UCSD-AML1 (cell line): Measurements from ENCODE around the gene GASK1A.
"Not testable (repeated sequence)": the region's sequence is repeated elsewhere in the genome, so short reads cannot be mapped to it uniquely, and the experiment has no call there.

Source experiments
- DNase-seq: peaks from one replicate; lab custom pipeline; 2025; ENCODE audit not compliant: unreplicated experiment; lab: John Stamatoyannopoulos, UW

The GASK1A gene

DNA sequence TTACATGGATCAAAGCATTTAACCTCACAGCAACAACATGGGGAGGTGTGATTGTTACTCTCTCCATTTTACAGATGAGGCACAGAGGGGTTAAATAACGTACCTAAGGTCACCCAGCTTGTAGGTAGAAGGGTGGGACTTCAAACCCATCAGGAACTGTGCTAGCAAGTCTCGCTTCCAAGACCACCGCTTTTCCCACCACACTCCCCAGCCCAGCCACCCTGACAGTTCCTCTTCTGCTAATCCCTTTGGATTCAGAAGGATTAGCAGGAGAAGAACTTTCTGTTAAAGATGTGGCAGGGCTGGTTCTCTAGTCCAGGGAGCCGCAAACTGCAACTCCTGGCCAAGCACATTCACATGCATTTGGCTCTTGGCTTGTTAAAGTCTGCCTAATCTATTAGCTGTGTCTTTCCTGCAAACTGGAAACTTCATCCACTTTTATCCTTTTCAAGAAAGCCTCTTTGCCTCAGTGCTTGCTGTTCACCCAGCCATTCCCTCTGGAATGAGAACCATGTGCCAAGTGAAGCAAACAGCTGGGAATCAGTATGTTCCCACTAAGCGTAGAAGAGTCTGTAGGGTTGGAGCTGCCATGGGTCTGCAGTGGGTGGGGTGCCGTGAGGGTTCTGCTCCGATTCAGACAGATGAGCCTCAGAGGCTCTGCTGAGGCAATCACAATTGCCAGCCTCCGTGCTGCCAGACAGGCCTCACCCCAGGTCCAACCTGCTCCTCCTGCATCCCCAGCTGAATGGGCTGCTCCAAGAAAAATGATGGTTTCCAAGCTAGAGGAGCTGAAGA lies 82.2 kb downstream of the GASK1A start:
- no peak for DNase-seq

DNA sequence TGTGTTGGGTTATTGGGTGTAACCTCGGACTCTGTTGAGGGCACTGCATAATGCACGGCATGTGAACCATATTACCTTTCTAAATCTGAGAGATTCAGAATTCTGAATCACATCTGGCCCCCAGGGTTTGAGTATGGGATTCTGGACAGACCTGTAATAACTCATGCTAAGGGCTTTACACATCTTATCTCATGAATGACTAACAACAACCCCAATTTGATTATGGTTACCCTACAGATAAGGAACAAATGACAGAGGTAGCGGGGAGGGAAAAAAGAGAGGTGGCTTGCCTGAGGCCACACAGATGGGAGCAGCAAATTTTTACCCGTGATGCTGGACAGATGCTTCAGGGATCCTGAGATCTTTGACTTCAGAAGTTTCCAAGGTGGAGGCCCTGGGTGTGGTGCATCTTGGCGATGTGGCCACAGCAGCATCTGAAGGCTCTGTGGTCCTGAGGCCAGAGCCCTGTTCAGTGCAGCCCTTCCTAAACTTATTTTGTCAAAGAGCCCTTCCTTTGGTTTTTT lies 83.0 kb downstream of the GASK1A start:
- DNase-seq, result no peak

DNA sequence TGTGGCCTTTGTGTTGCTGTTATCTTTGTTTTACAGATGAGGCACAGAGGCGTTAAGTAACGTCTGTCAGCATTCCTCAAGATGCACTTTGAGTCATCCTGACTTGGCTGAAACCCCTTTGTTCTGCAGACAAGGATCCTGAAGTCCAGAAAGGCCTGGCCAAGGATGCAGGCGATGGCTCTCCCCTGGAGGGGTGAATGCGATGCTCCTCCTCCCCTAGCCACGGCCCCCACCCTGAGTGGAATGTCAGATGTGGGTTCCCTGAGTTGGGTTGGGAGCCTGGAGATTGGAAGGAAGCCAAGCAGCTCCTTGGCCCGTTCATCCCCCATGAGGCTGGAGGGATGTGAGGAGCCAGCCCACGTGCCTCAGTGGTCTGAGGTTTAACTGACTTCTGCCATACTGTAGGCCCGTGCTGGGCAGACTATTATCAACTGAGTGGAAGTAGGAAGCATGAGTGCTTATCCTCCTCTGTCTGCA lies 83.5 kb downstream of the GASK1A start:
- no peak for DNase-seq

DNA sequence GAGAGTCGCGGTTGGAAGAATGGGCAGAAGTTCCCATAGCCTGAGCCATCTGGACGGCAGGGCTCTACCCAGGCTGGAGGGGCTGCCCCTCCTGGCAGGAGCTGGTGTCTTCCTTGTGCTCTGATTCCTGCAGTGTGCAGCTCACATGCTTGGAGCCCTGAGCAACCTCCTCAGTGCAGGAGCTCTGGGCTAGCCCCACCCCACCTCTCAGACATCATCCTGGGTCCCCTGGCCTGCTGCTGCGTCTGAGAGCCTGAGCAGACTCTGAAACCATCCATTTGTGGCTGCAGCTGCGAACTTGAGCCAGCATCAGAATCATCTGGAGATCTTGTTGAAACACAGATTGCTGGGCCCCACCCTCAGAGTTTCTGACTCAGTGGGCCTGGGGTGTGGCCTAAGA lies 84.0 kb downstream of the GASK1A start:
- no peak for DNase-seq

DNA sequence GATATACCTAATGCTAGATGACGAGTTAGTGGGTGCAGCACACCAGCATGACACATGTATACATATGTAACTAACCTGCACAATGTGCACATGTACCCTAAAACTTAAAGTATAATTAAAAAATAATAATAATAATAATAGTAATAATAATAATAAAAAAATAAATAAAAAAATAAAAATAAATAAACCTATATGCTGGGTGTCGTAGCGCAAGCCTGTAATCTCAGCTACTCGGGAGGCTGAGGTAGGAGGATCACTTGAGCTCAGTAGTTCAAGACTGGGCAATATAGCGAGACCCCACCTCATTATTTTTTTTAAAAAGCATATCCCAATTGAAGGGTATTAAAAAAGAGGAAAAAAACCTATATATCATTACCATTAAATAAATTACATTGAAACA lies 91.6 kb downstream of the GASK1A start:
- not testable (repeated sequence) for DNase-seq

DNA sequence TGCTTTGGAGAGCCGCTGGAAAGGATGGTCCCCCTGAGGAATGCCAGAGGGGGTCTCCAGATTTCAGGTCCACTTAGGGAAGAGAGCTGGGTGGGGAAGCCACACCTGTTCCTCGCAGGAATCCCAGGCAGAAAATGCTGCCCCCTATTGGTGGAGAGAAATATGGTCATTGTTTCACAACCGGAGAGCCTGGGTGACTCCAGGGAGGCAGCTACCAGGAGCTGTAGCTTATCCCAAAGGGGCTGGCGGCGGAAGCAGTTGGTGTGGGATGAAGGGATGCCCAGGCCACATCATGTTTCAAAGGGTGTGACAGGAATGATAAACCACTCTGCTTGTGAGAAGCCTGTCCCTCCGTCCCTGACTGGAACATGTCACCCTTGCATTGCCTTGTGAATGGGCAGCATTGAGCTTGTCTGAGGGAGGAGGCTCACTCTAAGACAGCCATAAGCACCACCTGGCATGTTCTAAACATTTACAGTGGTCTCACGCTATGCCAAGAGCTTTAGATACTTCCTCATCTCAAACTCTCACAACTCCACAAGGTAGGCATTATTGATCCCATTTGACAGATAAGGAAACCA lies 92.3 kb downstream of the GASK1A start:
- no peak for DNase-seq

DNA sequence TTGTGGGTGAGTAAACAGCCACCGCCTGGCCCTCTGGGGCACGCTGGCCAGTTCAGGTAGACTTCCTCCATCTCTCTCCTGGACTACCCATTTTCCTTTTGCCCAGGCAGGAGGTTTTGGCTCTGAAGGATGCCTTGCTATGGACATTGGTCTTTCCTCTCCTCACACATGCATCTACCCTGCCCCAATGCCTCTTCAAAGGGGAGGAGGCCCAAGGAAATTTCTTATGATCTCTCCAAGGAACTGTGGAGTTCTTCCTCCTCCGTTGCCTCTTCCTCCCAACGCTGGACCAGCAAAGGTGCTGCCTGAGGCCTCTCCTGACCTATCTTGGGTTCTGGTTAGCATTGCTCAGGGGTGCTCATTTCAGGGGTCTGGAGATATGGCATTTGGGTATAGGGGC lies 93.2 kb downstream of the GASK1A start:
- no peak for DNase-seq

DNA sequence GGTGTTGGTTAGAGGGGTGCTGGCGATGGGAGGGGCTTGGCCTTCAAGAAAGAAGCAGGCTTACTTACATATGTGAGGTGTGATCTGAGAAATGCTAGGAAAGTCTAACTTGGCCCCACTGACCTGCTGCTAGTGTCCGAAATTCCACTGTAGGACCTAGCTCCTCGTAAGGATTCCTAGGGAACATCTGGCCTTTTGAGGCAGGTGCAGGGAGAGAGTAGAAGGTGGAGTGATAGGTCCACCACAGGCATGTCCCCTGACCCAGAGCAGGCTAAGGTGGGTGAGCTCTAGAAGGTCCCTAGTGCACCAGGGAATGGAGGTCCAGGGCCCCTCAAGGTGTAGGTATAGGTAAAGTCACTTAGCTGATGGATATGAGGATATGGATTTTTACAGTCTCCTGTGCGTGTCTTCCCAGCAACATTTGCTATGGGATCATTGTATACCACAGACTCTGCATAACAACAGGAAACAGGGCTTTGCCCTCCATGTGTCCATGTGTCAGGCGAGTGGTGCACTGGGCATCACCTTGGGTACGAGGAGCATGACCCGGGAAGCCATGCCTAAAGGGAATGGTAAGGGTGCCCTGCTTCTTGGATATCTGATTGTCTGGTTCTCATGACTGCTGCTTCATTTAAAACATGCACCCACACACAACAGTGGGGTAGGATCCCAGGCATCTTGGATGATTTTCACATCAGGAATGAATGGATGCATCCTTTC lies 94.2 kb downstream of the GASK1A start:
- DNase-seq, result no peak

DNA sequence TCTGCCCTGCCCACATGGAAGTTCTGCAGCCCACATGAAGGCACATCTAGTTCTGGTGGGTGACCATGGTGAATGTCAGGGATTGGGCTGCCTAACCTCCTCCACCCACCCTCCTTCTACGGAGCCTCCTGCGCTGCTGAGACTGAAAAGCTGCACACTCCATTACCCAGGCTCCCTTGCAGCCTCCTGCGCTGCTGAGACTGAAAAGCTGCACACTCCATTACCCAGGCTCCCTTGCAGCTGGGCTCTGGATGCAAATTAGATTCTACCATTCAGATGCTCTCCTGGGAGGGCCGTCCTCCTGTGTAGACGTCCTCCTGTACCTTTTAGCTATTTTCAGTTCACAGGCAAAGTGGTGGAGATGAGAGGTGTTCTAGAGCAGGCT lies 94.7 kb downstream of the GASK1A start:
- DNase-seq, result no peak

DNA sequence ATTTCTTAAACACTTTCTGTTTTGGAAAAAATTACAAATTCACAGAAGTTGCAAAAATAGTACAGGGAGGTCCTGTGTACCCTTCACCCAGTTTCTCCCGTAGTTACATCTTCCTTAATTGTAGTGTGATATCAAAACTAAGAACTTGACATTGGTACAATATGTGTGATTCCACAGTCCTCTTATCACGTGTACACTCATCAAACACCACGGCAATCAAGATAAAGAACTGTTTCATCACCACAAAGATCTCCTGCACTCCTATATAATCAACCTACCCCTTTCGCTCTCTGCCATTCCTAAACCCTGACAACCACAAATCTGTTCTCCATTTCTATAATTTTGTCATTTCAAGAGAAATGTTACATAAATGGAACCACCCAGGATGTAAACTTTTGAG lies 95.4 kb downstream of the GASK1A start:
- DNase-seq, result no peak

DNA sequence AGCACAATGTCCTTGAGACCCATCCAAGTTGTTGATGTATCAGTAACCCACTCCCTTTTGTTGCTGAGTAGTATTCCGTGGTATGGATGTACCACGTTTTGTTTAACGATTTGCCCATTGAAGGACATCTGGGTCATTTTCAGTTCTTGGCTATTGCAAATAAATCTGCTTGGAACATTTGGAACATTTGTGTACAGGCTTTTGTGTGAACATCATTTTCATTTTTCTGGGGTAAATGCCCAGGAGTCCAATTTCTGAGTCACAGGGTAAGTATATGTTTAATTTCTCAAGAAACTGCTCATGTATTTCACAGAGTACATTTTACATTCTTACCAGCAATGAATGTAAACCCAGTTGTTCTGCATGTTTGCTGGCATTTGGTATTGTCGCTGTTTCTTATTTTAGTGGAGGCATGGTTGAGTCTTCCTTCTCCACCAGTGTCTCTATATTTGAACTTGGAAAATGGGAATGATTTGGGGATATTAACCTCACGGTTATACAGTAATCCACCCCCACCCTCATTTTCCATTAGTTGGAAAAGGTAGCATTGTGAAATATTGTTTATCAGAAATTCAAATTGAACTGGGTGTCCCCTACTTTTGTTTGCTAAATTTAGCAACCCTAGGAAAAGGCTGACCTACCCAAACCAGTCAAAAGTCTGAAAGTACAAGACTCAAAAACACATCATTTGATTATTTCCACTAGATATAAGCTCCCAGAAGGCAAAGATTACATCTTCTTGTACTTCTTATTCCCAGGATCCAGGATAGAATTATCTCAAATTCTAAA lies 96.0 kb downstream of the GASK1A start:
- no peak for DNase-seq

DNA sequence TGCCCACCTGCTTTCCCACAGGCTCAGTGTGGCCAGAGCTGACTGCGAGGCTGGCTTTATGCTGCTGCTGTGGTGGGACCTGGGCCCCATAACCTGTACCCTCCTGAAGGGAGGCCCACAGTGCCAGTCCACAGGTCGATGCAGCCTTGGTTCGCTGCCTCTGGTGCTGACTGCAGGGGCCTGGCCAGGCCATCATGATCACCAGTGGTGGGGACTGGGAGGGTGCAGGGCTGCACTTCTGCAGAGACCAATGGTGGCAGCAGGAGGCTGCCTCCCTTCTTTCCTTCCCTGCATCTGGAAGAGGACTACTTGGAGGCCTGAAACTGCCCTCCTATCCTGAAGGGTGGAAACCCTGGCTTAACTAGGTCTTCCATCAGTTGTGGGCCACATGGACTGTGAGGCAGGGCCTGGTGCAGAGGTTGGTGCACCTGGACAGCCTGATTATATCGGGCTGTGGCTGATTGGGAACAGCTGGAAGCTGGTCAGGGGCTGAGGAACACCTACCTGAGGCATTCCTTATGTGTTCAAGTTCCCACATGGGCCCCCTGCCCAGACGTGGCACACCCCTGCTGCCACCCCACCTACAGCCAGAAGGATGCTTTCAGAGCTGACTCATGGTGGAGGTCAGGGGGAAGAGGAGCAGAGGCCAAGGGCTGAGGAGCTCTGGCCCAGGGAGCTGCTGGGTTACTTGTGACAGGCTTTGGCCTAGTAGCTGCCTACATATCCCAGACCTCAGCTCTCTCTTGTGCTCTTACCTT lies 97.0 kb downstream of the GASK1A start:
- DNase-seq, result no peak

DNA sequence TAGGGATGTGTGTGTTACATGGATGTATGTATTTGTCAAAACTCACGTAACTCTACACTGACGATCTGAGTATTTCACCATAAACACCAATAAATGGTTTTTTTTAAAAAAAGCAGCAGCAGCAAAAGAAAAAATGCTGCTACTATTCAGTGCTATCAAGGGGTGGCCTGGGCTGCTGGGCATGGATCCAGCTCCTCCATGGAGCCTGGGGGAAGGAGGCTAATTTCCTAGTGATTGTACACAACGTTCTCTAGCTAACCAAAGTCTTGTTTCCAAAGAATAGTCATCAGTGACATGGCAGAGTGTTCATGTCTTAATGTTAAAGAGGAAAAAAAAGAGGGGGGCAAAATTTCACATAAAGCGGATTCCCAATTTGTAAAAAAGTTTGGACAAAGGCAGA lies 97.7 kb downstream of the GASK1A start:
- DNase-seq, result no peak

DNA sequence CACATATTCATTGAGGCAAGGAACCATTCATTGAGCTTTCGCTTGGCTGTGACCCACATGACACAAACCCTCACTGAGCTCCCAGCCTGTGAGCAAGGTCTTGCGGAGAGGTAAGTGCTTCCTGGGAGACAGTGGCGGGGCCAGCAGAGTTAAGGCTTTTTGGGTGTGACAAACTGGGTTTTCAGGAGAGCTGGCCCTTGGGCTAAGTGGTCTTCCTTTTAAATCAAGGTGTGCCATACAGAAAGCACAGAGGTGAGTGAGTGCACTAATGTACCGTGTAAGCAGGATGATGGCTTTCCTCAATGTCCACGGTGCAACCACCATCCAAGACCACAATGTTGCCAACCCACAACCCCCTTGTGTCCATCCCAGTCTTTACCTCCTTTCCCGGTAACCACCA lies 98.2 kb downstream of the GASK1A start:
- no peak for DNase-seq

DNA sequence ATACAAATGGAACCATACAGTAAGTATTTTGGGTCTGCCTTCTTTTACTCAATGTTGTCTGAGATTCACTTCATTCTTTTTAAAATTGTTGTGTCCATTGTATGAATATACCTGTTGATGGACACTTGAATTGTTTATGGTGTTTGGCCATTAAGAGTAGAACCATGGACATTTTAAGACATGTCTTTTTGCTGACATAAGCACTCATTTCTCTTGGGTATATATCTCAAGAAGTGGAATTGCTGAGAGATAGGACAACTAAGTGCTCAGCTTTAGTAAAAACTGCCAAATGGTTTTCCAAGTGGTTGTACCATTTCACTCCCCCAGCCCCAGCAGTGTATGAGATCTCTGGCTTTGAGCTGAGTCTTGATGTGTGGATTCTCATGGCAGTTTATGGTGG lies 98.6 kb downstream of the GASK1A start:
- DNase-seq, result no peak

DNA sequence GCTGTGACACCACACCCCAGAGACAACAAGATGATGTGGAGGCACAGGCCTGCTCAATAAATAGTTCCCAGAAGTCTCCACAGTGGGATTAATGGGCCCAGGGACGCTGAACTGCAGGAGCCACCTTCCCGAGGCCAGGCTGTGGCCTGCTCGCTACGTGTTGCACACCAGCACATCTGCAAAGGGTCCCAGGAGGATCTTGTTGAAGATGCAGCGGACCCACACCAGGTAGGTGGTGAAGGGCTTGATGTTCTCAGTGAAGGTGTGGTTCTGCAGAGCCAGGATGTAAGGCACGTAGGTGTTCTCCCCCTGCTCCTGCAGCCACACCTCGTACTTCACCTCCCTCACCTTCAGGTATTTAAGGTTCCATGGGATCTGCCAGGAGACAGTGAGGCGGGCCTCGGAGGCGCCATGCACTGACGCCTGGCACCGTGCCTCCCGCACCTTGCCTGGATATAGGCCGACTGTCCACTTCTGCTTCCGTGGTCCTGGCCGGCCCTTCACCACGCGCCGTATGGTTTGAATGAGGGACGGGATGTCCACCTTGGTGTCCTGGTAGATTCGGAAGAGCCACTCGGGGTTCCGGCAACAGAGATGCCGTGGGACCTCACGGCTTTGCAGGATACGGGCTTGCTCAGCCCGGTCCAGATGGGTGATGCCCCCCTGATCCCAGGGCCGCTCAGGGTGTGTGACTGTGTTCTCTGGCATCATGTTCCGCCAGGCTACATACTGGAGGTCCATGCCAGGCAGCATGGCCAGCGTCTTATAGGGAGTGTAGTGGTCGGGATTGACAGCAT lies 100.6 kb downstream of the GASK1A start:
- no peak for DNase-seq

DNA sequence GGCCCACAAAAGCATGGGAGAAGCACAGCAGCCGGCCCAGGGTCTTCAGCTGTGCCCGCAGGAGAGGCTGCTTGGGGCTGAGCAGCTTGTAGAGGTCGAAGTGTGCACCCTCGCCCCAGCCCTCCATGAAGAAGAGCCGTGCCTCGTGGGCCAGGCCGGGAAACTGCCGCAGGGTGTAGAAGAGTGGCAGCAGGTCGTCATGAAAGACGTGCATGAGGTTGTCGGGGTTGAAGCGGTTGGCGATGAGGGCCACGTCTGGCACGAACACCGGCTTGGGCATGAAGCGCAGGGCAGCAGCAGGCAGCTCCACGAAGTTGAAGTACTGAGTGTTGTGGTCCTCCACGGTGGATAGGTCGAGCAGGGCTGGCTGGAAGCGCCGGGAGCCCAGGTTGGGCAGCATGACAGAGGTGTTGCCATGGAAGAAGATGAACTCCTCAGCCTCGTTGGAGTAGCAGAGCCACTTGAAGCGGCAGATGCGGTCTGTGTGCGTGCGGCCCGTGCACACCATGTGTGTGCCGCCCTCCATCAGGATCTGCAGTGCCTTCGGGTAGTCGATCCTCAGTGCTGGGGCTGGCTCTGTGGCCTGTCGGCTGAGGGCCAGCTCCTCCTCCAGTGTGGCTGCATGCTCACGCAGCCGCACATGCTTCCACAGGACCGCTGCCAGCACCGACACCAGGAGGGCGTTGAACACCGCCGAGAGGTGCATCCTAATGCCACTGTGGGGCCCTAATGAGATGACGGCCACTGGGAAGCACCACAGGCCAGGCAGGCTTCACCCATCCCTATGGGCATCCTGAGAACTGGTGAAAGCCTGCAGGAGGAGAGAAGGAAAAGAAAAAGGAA lies 101.8 kb downstream of the GASK1A start:
- no peak for DNase-seq

DNA sequence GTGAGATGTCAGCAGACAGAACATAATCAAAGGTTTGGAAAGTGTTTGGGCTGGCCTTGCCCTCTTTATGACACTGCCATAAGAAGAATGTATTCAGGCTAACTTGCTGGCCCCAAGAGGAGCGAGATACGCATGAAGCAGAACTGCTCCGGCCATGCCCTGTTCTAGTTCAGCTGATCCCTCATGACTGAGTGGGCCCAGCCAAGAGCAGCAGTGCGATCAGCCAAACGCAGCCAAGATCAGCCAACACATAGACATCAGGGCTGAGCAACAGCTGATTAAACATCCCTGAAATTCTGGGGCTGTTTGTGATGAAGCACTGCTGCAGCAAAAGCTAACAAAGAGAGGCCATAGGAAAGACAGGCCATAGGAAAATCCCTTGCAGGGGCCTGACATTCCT lies 102.7 kb downstream of the GASK1A start:
- DNase-seq, result no peak

DNA sequence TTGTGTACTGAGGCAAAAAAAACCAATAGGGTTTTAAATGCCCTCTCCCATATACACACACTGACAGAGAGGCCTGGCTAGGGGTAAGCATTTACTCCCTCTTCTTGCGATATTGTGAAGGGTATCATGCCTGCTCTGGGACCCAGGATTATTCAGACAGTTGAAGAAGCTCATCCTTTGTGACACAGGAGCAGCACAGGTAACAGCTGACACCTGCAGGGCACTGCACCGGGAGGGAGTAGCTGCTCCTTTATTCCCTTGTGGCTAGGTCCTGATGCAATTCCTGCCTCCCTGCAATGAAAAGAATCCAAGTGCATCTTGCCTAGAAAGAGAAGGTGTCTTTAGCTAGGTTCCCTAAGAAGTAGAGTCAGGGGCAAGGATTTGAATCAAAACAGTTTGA lies 103.3 kb downstream of the GASK1A start:
- no peak for DNase-seq
